ENCODE results near the gene AOAH.

AOAH gene

GRCh38 chr7:36642010-36642409 is 82.3 kb downstream of the AOAH start:
- H3K36me3 Mint-ChIP-seq (ENCODE audit: low read depth) = no peaks in the 10 kb centered on the region
- TF ChIP-seq CTCF (IDR thresholded peaks at IDR 0.05; ENCODE audit: unreplicated experiment in 3 of 3) = no peak
- no peaks in the 10 kb centered on the region for H3K27me3 Mint-ChIP-seq (ENCODE audit: low read depth)
- H3K9me3 Mint-ChIP-seq = peaks cover 2% of the 10 kb centered on the region
- no peak overlapping the region for H3K27ac Mint-ChIP-seq
- peaks cover 13% of the 10 kb centered on the region for H3K4me1 Mint-ChIP-seq
- H3K4me3 Mint-ChIP-seq = no peak overlapping the region

GRCh38 chr7:36640682-36641081 is 83.6 kb downstream of the AOAH start:
- TF ChIP-seq CTCF (IDR thresholded peaks at IDR 0.05; ENCODE audit: unreplicated experiment in 3 of 3) = no peak
- no peak overlapping the region for H3K27ac Mint-ChIP-seq
- H3K4me1 Mint-ChIP-seq = peaks cover 5% of the 10 kb centered on the region
- no peaks in the 10 kb centered on the region for H3K36me3 Mint-ChIP-seq (ENCODE audit: low read depth)
- H3K4me3 Mint-ChIP-seq = no peak overlapping the region
- peaks cover 2% of the 10 kb centered on the region for H3K9me3 Mint-ChIP-seq
- H3K27me3 Mint-ChIP-seq (ENCODE audit: low read depth) = no peaks in the 10 kb centered on the region

GRCh38 chr7:36639826-36640225 is 84.5 kb downstream of the AOAH start:
- H3K4me1 Mint-ChIP-seq = peaks cover 4% of the 10 kb centered on the region
- H3K27ac Mint-ChIP-seq = no peak overlapping the region
- no peaks in the 10 kb centered on the region for H3K36me3 Mint-ChIP-seq (ENCODE audit: low read depth)
- TF ChIP-seq CTCF (IDR thresholded peaks at IDR 0.05; ENCODE audit: unreplicated experiment in 3 of 3) = no peak
- H3K9me3 Mint-ChIP-seq = no peaks in the 10 kb centered on the region
- no peaks in the 10 kb centered on the region for H3K27me3 Mint-ChIP-seq (ENCODE audit: low read depth)
- H3K4me3 Mint-ChIP-seq = no peak overlapping the region

DNA sequence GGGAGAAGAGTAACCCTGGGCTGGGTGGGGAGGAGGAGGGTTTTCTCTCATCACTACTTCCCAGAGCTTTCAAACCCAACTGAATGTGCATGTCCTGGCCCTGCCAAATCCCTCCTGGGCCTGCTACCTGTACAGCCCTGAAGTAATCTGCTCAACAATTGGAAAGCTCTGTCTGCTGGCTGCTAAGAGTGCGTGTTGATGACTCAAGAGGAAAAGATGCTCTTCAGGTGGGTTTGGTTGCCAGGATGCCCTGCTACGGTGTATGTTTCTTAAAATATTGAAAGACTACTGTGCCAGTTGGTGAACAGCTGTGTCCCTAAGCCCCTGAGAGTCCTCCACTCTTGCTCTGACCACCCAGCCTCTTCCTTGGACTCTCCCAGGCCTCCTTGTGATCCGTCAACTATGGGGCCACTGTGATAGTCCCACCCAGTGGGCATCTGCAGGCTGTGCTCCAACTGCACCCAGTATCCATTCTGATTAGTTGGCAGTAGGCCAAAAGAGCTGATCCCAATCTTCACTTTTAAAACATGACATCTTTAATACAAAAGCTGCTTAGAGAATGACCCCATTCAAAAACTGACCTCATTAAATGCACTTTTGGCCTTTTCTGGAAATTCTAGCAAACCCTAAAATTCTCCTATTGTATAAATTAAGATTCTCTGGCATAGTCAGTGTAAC is 85.6 kb downstream of the AOAH start:
- peaks cover 11% of the 10 kb centered on the region for H3K4me1 Mint-ChIP-seq

DNA sequence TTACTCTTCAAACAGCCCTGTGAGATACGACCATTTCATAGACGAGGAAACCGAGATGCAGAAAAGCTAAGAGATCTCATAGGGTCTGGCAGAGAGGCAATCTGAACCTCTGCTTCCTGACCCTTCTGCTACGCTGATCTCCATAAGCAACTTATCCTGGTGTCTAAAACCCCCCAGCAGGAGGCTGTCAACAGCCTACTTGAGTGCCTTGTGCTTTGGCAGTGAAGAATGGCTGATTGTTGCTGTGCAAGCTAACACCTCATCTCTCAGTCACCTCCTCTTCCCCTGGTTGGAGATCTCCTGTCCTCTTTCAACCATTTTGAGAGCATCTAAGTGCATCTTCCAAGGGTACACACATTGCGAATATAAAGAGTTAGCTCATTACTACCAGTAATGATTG is 86.2 kb downstream of the AOAH start:
- Mint-ChIP-seq H3K36me3 (ENCODE audit: low read depth) (no peaks in the 10 kb centered on the region), H3K27ac (no peak overlapping the region), H3K27me3 (ENCODE audit: low read depth) (no peaks in the 10 kb centered on the region), H3K9me3 (no peaks in the 10 kb centered on the region), H3K4me3 (no peak overlapping the region), H3K4me1 (peaks cover 11% of the 10 kb centered on the region)
- no peak for TF ChIP-seq CTCF (IDR thresholded peaks at IDR 0.05; ENCODE audit: unreplicated experiment in 3 of 3)

More for the DNA sequence above, 85.6 kb downstream of the AOAH start:
- no peaks in the 10 kb centered on the region for H3K27me3 Mint-ChIP-seq (ENCODE audit: low read depth)
- H3K9me3 Mint-ChIP-seq = no peaks in the 10 kb centered on the region
- H3K4me3 Mint-ChIP-seq = no peak overlapping the region
- no peak for TF ChIP-seq CTCF (IDR thresholded peaks at IDR 0.05; ENCODE audit: unreplicated experiment in 3 of 3)
- H3K36me3 Mint-ChIP-seq (ENCODE audit: low read depth) = no peaks in the 10 kb centered on the region
- H3K27ac Mint-ChIP-seq = no peak overlapping the region

GRCh38 chr7:36637417-36637816 is 86.9 kb downstream of the AOAH start:
- no peaks in the 10 kb centered on the region for H3K9me3 Mint-ChIP-seq

More at GRCh38 chr7:36637417-36637816, 86.9 kb downstream of the AOAH start:
- Mint-ChIP-seq H3K27me3 (ENCODE audit: low read depth) (no peaks in the 10 kb centered on the region), H3K4me3 (no peak overlapping the region), H3K27ac (no peak overlapping the region), H3K4me1 (peaks cover 16% of the 10 kb centered on the region), H3K36me3 (ENCODE audit: low read depth) (no peaks in the 10 kb centered on the region)
- TF ChIP-seq CTCF (IDR thresholded peaks at IDR 0.05; ENCODE audit: unreplicated experiment in 3 of 3) = no peak

Measured in nephron (organoid).